ENCODE results near the gene ROBO1. TPM values are rescaled to one million over a fixed set of nuclear protein-coding genes. Genes with fewer than 3 reads are reported as not detected.
"Not testable (repeated sequence)": the region's sequence is repeated elsewhere in the genome, so short reads cannot be mapped to it uniquely, and the experiment has no call there.

The ROBO1 gene
- total RNA-seq, 1 donor from 2014 or later, result 31.7 TPM

- ATAC-seq (no peak), DNase-seq (ENCODE audit: low spot score) (no peak)
- intact Hi-C loops (cut with DNase I), result no loop called here
Observed at GRCh38 chr3:79233431-79234060, 534.3 kb downstream of the ROBO1 start.

GRCh38 chr3:79230266-79230665, 537.5 kb downstream of the ROBO1 start:
- DNase-seq (ENCODE audit: low spot score), result no peak
- intact Hi-C loops (cut with DNase I), result no loop called here
- no peak for ATAC-seq

GRCh38 chr3:79217096-79217495, 550.7 kb downstream of the ROBO1 start:
- DNase-seq (ENCODE audit: low spot score), result no peak
- intact Hi-C loops (cut with DNase I), result no loop called here
- no peak for ATAC-seq

GRCh38 chr3:79215286-79215685, 552.5 kb downstream of the ROBO1 start:
- intact Hi-C loops (cut with DNase I), result no loop called here
- ATAC-seq, result no peak
- no peak for DNase-seq (ENCODE audit: low spot score)

GRCh38 chr3:79211586-79212359, 556.0 kb downstream of the ROBO1 start:
- intact Hi-C loops (cut with DNase I), result no loop called here
- no peak for DNase-seq (ENCODE audit: low spot score)
- no peak for ATAC-seq

GRCh38 chr3:79204351-79204750, 563.4 kb downstream of the ROBO1 start:
- DNase-seq (ENCODE audit: low spot score) (no peak), ATAC-seq (no peak)
- intact Hi-C loops (cut with DNase I), result no loop called here

GRCh38 chr3:79203144-79203519, 564.7 kb downstream of the ROBO1 start:
- ATAC-seq, result no peak
- intact Hi-C loops (cut with DNase I), result no loop called here

GRCh38 chr3:79202471-79203143, 565.2 kb downstream of the ROBO1 start:
- DNase-seq (ENCODE audit: low spot score) (no peak), ATAC-seq (no peak)
- intact Hi-C loops (cut with DNase I), result no loop called here

More at GRCh38 chr3:79203144-79203519, 564.7 kb downstream of the ROBO1 start:
- DNase-seq (ENCODE audit: low spot score), result no peak

GRCh38 chr3:79200456-79200855, 567.3 kb downstream of the ROBO1 start:
- ATAC-seq, result no peak

GRCh38 chr3:79199966-79200365, 567.8 kb downstream of the ROBO1 start:
- intact Hi-C loops (cut with DNase I), result no loop called here
- DNase-seq (ENCODE audit: low spot score), result no peak
- ATAC-seq, result no peak

More at GRCh38 chr3:79200456-79200855, 567.3 kb downstream of the ROBO1 start:
- DNase-seq (ENCODE audit: low spot score), result no peak
- intact Hi-C loops (cut with DNase I), result no loop called here

GRCh38 chr3:79187426-79187825, 580.4 kb downstream of the ROBO1 start:
- ATAC-seq (no peak), DNase-seq (ENCODE audit: low spot score) (no peak)
- intact Hi-C loops (cut with DNase I), result no loop called here

- intact Hi-C loops (cut with DNase I), result no loop called here
- no peak for DNase-seq (ENCODE audit: low spot score)
- no peak for ATAC-seq
Observed at GRCh38 chr3:79184251-79184650, 583.5 kb downstream of the ROBO1 start.

- ATAC-seq, result no peak
- DNase-seq (ENCODE audit: low spot score), result no peak
- intact Hi-C loops (cut with DNase I), result no loop called here
Observed at GRCh38 chr3:79183496-79183895, 584.3 kb downstream of the ROBO1 start.

GRCh38 chr3:79178471-79179180, 589.2 kb downstream of the ROBO1 start:
- intact Hi-C loops (cut with DNase I), result no loop called here
- no peak for ATAC-seq

GRCh38 chr3:79175870-79176269, 591.9 kb downstream of the ROBO1 start:
- intact Hi-C loops (cut with DNase I), result no loop called here
- no peak for DNase-seq (ENCODE audit: low spot score)
- ATAC-seq, result no peak

More at GRCh38 chr3:79178471-79179180, 589.2 kb downstream of the ROBO1 start:
- no peak for DNase-seq (ENCODE audit: low spot score)

- DNase-seq (ENCODE audit: low spot score); intact Hi-C loops (cut with DNase I); ATAC-seq: not testable (repeated sequence)
Observed at GRCh38 chr3:79173259-79173658, 594.5 kb downstream of the ROBO1 start.

- ATAC-seq (no peak), DNase-seq (ENCODE audit: low spot score) (no peak)
- intact Hi-C loops (cut with DNase I), result no loop called here
Observed at GRCh38 chr3:79172241-79172640, 595.6 kb downstream of the ROBO1 start.

GRCh38 chr3:79170021-79170420, 597.8 kb downstream of the ROBO1 start:
- no peak for DNase-seq (ENCODE audit: low spot score)
- no peak for ATAC-seq
- intact Hi-C loops (cut with DNase I), result no loop called here

- DNase-seq (ENCODE audit: low spot score) (no peak), ATAC-seq (no peak)
- intact Hi-C loops (cut with DNase I), result no loop called here
Observed at GRCh38 chr3:79167651-79168416, 600.0 kb downstream of the ROBO1 start.

All from sciatic nerve (tissue), 2 donors.